ENCODE measurements around the gene A4GALT.
"Not testable (repeated sequence)": the region's sequence is repeated elsewhere in the genome, so short reads cannot be mapped to it uniquely, and the experiment has no call there.

- not testable (repeated sequence) for TF ChIP-seq CTCF, EP300, POLR2A (IDR thresholded peaks at IDR 0.05)
Measured at GRCh38 chr22:42750421-42750820, 29.8 kb upstream of the A4GALT start.
